OCI-LY7 (cell line): ENCODE measurements around the gene NEURL2. TPM values are rescaled to one million over a fixed set of nuclear protein-coding genes. Genes with fewer than 3 reads are reported as not detected.
"Not testable (repeated sequence)": the region's sequence is repeated elsewhere in the genome, so short reads cannot be mapped to it uniquely, and the experiment has no call there.

Experiments
- BruUV-seq: library from RNA; stranded (reverse); fragments of 400-500 nt; replicated peaks from 2 replicates; lab custom pipeline; 2021; lab: Mats Ljungman, UMichigan
- CTCF ChIA-PET: fragments of 300-600 bp; sonication (Branson Sonifier 250); formaldehyde crosslinking; loops from one replicate; lab custom pipeline; 2022; ENCODE audit warnings: antibody characterized with exemption; ENCODE audit not compliant: unreplicated experiment; lab: Charles Lee
- POLR2A ChIA-PET: fragments of 300-600 bp; sonication (Branson Sonifier 250); formaldehyde crosslinking; loops from one replicate; lab custom pipeline; 2022; ENCODE audit warnings: antibody characterized with exemption; lab: Charles Lee
- DNase-seq: peaks from one replicate; pipeline ENCODE4 v3.0.0-alpha.2; 2015; ENCODE audit warnings: low spot score
- H2AFZ ChIP-seq: fragments of 200-600 bp; sonication (generic), shearing (Covaris generic); 2 replicates; pipeline ENCODE4 v1.6.1; 2014; ENCODE audit warnings: mild to moderate bottlenecking, antibody characterized with exemption, low read length, moderate library complexity
- H3K27ac ChIP-seq: fragments of 200-600 bp; sonication (generic); 2 replicates; pipeline ENCODE4 v1.5.1; 2014; ENCODE audit warnings: mixed run types, low read depth, mild to moderate bottlenecking, moderate library complexity, low read length, inconsistent platforms; ENCODE audit not compliant: poor library complexity, severe bottlenecking
- H3K36me3 ChIP-seq: fragments of 200-600 bp; sonication (generic); 2 replicates; pipeline ENCODE4 v1.6.1; 2014; ENCODE audit warnings: mild to moderate bottlenecking, antibody characterized with exemption, low read length, moderate library complexity, mixed read lengths; ENCODE audit not compliant: insufficient read depth
- H3K4me1 ChIP-seq: fragments of 200-600 bp; sonication (generic); 2 replicates; pipeline ENCODE4 v1.5.1; 2014; ENCODE audit warnings: mild to moderate bottlenecking, low read length; ENCODE audit not compliant: insufficient read depth, poor library complexity, severe bottlenecking
- H3K4me2 ChIP-seq: fragments of 200-600 bp; sonication (generic); 2 replicates; pipeline ENCODE4 v1.6.1; 2014; ENCODE audit warnings: mild to moderate bottlenecking, low read length
- H3K4me3 ChIP-seq: fragments of 200-600 bp; sonication (generic); 2 replicates; pipeline ENCODE4 v1.5.1; 2014; ENCODE audit warnings: mild to moderate bottlenecking, low read depth, low read length; ENCODE audit not compliant: poor library complexity, severe bottlenecking
- H3K79me2 ChIP-seq: fragments of 200-600 bp; sonication (generic); 2 replicates; pipeline ENCODE4 v1.6.1; 2016; ENCODE audit warnings: low read depth, mild to moderate bottlenecking, low read length, moderate library complexity, mixed read lengths; ENCODE audit not compliant: insufficient read depth
- H3K9me2 ChIP-seq: fragments of 200-600 bp; sonication (generic); 2 replicates; pipeline ENCODE4 v1.6.1; 2016; ENCODE audit warnings: mild to moderate bottlenecking, low read length, mixed read lengths; ENCODE audit not compliant: insufficient read depth
- H3K9me3 ChIP-seq: fragments of 200-600 bp; sonication (generic); 2 replicates; pipeline ENCODE4 v1.6.1; 2014; ENCODE audit warnings: mild to moderate bottlenecking, mixed run types, low read length, mixed read lengths
- H4K20me1 ChIP-seq: fragments of 200-600 bp; sonication (generic); 2 replicates; pipeline ENCODE4 v1.6.1; 2014; ENCODE audit warnings: mild to moderate bottlenecking, antibody characterized with exemption, low read length, moderate library complexity, mixed read lengths; ENCODE audit not compliant: insufficient read depth
- CTCF ChIP-seq: fragments of 200-600 bp; sonication (generic); conservative IDR thresholded peaks from 2 replicates; pipeline ENCODE4 v1.5.1; 2014; ENCODE audit warnings: mild to moderate bottlenecking, antibody characterized with exemption, low read length, moderate library complexity, mixed read lengths
- EZH2phosphoT487 ChIP-seq: fragments of 200-600 bp; sonication (generic); IDR thresholded peaks from 2 replicates; pipeline ENCODE4 v1.6.1; 2018; ENCODE audit warnings: low read depth, borderline replicate concordance, mild to moderate bottlenecking, mixed run types, antibody characterized with exemption, low read length, moderate library complexity, mixed read lengths
- intact Hi-C: fragments of 100-400 bp; cut with micrococcal nuclease; formaldehyde crosslinking; loops from one replicate; pipeline ENCODE4 v1.10.0; 2022; ENCODE audit not compliant: unreplicated experiment
- total RNA-seq, 2 experiments: library from RNA; depleted of rRNA in 1 of 2; stranded (reverse); fragments of >200 nt in 1 of 2; shearing (Covaris generic) in 1 of 2; gene quantifications; 2 replicates each; pipeline ENCODE4 v1.2.3, GENCODE V29; 2014 to 2022

Gene NEURL2
- total RNA-seq, 2 experiments from 2014 or later, result 9.9 to 10.7 TPM

- TF ChIP-seq CTCF (no peak), EZH2phosphoT487 (no peak)
- no peak overlapping the region for H3K27ac ChIP-seq
Observed at GRCh38 chr20:45902199-45902701, 11.2 kb upstream of the NEURL2 start.

GRCh38 chr20:45901332-45901731, 10.3 kb upstream of the NEURL2 start:
- H3K9me2 ChIP-seq, CTCF ChIA-PET, intact Hi-C loops, DNase-seq, H3K36me3 ChIP-seq, H3K27ac ChIP-seq, H3K4me1 ChIP-seq, H4K20me1 ChIP-seq, BruUV-seq, H3K9me3 ChIP-seq, H3K4me3 ChIP-seq, H3K79me2 ChIP-seq, H2AFZ ChIP-seq, H3K4me2 ChIP-seq: not testable (repeated sequence)
- POLR2A ChIA-PET, result interaction anchor here (1.3 kb wide), 1 partner anchor 26 kb away, joined by 3 read pairs; no protein-coding TSS in a partner anchor

More at GRCh38 chr20:45902199-45902701, 11.2 kb upstream of the NEURL2 start:
- Histone ChIP-seq H3K4me1 (peaks cover 7% of the 10 kb centered on the region), H2AFZ (no peak overlapping the region), H3K79me2 (no peaks in the 10 kb centered on the region), H3K36me3 (no peaks in the 10 kb centered on the region), H3K4me3 (no peak overlapping the region), H3K9me2 (no peaks in the 10 kb centered on the region), H3K4me2 (no peak overlapping the region), H4K20me1 (no peaks in the 10 kb centered on the region), H3K9me3 (no peaks in the 10 kb centered on the region)
- intact Hi-C loops, result no loop called here
- BruUV-seq, result no TSS peak
- DNase-seq, result no peak
- POLR2A ChIA-PET, result interaction anchor here (1.3 kb wide), 1 partner anchor 25 kb away, joined by 3 read pairs; no protein-coding TSS in a partner anchor
- CTCF ChIA-PET, result no interaction called here

DNA sequence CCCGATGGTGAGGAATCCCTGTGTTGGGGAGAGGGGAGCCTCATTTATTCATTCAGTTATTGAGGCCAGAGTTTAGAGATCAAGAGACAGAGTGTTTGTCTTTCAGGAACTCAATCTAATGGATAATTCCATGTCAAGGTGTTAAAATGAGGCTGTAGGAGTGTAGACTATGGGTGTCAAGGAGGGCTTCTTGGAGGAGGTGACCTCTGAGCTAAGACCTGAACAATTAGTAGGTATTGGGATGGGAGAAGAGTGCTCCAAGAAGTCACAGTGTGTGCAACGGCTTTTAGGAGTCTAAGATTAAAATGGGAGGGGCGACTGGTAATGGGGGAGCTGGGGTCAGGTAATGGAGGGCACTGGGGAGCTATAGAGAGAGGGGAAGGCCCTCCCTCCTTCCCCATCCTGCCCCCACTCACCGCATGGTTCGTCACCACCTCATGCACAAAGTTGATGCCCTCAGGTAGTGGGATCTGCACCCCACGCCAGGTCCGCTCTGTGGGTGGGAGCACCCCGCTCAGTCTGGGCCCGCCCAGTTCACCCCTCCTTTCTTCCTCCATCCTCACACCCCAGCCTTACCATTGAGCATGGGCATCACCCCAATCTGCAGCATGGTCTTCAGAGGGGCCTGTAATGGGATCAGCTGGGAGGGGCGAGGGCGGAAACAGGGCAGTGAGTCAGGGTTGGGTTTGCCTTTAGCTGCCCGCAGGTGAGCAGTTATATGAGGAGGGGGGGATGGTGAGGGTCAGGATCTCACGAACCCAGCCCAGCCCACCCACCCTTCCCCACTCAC, 8.2 kb upstream of the NEURL2 start:
- TF ChIP-seq EZH2phosphoT487, result no peak
- no peak for TF ChIP-seq CTCF
- ChIA-PET POLR2A (no interaction called here), CTCF (no interaction called here)
- Histone ChIP-seq H3K4me1 (peaks cover 7% of the 10 kb centered on the region), H3K36me3 (peaks cover 4% of the 10 kb centered on the region), H3K4me2 (no peak overlapping the region), H3K79me2 (no peaks in the 10 kb centered on the region), H4K20me1 (no peaks in the 10 kb centered on the region), H3K9me3 (no peaks in the 10 kb centered on the region), H3K9me2 (no peaks in the 10 kb centered on the region), H3K27ac (no peak overlapping the region), H3K4me3 (no peak overlapping the region), H2AFZ (no peak overlapping the region)
- no TSS peak for BruUV-seq
- no peak for DNase-seq
- intact Hi-C loops, result no loop called here
